G401.6 (cell line): ENCODE results near the gene EDARADD.
"Not testable (repeated sequence)": the region's sequence is repeated elsewhere in the genome, so short reads cannot be mapped to it uniquely, and the experiment has no call there.

Experiments
- FAIRE-seq: peaks from 2 replicates; lab custom pipeline; 2012; peaks lifted over from hg19 to GRCh38; lab: Jason Lieb, UNC

EDARADD gene

GRCh38 chr1:236393681-236394481 lies at the start of gene EDARADD:
TSS of gene EDARADD (plus strand) at chr1:236394286. CDS start at chr1:236394445, 159 bp downstream.
- FAIRE-seq = no peak

GRCh38 chr1:236345728-236346127 lies 48.4 kb upstream of the EDARADD start:
- no peak for FAIRE-seq

- no peak for FAIRE-seq
Observed at GRCh38 chr1:236348071-236348470, 46.0 kb upstream of the EDARADD start.

GRCh38 chr1:236350308-236350707 lies 43.8 kb upstream of the EDARADD start:
- FAIRE-seq = no peak

GRCh38 chr1:236351875-236352573 lies 42.1 kb upstream of the EDARADD start:
- FAIRE-seq = no peak

GRCh38 chr1:236352747-236353146 lies 41.3 kb upstream of the EDARADD start:
- FAIRE-seq = not testable (repeated sequence)

- no peak for FAIRE-seq
Observed at GRCh38 chr1:236353813-236354212, 40.3 kb upstream of the EDARADD start.

- no peak for FAIRE-seq
Observed at GRCh38 chr1:236354330-236355147, 39.5 kb upstream of the EDARADD start.

GRCh38 chr1:236356141-236356540 lies 37.9 kb upstream of the EDARADD start:
- no peak for FAIRE-seq

- FAIRE-seq = no peak
Observed at GRCh38 chr1:236361909-236362590, 32.0 kb upstream of the EDARADD start.

GRCh38 chr1:236363237-236363636 lies 30.8 kb upstream of the EDARADD start:
- no peak for FAIRE-seq

- no peak for FAIRE-seq
Observed at GRCh38 chr1:236365999-236366570, 28.0 kb upstream of the EDARADD start.

GRCh38 chr1:236366681-236367080 lies 27.4 kb upstream of the EDARADD start:
- not testable (repeated sequence) for FAIRE-seq

- no peak for FAIRE-seq
Observed at GRCh38 chr1:236370420-236370819, 23.7 kb upstream of the EDARADD start.

- no peak for FAIRE-seq
Observed at GRCh38 chr1:236371083-236371482, 23.0 kb upstream of the EDARADD start.

GRCh38 chr1:236377832-236378535 lies 16.1 kb upstream of the EDARADD start:
- no peak for FAIRE-seq

- no peak for FAIRE-seq
Observed at GRCh38 chr1:236381565-236382158, 12.4 kb upstream of the EDARADD start.

GRCh38 chr1:236388332-236388731 lies 5.8 kb upstream of the EDARADD start:
- FAIRE-seq = no peak

- FAIRE-seq = no peak
Observed at GRCh38 chr1:236389253-236389652, 4.8 kb upstream of the EDARADD start.

GRCh38 chr1:236391008-236391407 lies 3.1 kb upstream of the EDARADD start:
- no peak for FAIRE-seq

- no peak for FAIRE-seq
Observed at GRCh38 chr1:236392182-236392581, 1.9 kb upstream of the EDARADD start.
